Measurements from ENCODE around the gene ZBTB46.
A peak's percentile ranks its signal among the peaks of the same experiment; 100 is the strongest.
"Not testable (repeated sequence)": the region's sequence is repeated elsewhere in the genome, so short reads cannot be mapped to it uniquely, and the experiment has no call there.

ZBTB46 gene

DNA sequence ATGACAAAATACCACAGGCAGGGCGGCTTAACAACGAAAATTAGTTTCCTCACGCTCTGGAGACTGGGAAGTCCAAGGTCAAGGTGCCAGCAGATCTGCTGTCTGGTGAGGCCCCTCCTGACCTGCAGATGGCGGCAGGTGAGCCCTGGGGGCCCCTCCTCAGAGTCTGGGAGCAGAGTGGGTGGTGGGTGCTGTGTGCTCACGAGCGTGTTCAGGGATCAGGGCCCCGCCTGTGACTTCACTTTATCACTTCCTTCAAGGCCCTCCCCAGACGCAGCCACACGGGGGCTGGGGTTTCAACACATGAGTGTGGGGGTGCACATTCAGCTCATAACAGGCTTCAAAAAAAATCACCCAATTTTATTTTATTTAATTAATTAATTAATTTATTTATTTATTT is 52.2 kb downstream of the ZBTB46 start:
- Histone ChIP-seq H3K4me1 (ENCODE audit: control insufficient read depth in 5 of 5, insufficient read depth in 5 of 5, low read length in 5 of 5) (peaks cover 1 to 16% (median 13%) of the 10 kb centered on the region in 5 donors), H3K9ac (ENCODE audit: low read length in 5 of 5) (no peak overlapping the region), H3K27me3 (ENCODE audit: control insufficient read depth in 5 of 5, insufficient read depth in 4 of 5, low read length in 5 of 5) (no peaks in the 10 kb centered on the region), H3K36me3 (ENCODE audit: control insufficient read depth in 5 of 5, insufficient read depth in 5 of 5, low read length in 5 of 5) (peaks cover 0 to 13% (median 3%) of the 10 kb centered on the region in 5 donors), H3K9me3 (ENCODE audit: control insufficient read depth in 5 of 5, low read length in 5 of 5) (no peaks in the 10 kb centered on the region), H3K27ac (ENCODE audit: low read depth, low read length) (no peak overlapping the region), H3K4me3 (ENCODE audit: low read depth in 1 of 5, low read length in 5 of 5) (no peak overlapping the region)

DNA sequence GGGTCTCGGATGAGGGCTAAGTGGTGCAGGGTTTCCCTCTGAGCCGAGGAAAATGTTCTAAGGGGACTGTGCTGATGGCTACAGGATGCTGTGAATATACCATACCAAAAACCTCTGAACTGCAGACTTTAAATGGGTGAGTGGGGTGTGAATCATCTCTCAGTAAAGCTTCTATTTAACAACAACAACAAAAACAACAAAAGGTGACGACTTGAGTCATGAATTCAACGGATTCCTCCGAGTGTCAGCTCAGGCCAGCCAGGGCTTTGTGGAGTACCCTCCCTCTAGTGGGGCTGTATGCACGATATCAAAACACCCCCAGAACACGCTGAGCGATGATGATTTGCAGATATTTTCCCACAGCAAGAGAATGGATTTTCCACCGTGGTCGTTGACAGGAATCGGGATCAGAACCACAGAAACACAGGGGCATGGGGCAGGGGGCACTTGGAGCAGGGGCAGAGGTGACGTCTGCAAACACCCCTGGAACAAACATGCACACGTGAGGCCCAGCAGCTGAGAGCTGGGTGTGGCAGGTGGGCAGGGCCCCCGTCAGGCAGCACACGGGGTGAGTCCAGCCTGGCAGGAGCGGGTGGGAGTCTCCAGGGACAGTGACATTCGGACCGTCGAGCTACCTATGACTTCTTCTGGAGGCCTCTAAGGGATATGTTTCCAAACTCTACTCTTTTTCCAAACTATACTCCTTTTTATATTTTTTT is 52.9 kb downstream of the ZBTB46 start:
- no peak overlapping the region for H3K4me3 ChIP-seq (ENCODE audit: low read depth in 1 of 5, low read length in 5 of 5)
- no peaks in the 10 kb centered on the region for H3K9me3 ChIP-seq (ENCODE audit: control insufficient read depth in 5 of 5, low read length in 5 of 5)
- no peak overlapping the region for H3K9ac ChIP-seq (ENCODE audit: low read length in 5 of 5)
- peaks cover 0 to 3% (median 0%) of the 10 kb centered on the region in 5 donors for H3K27me3 ChIP-seq (ENCODE audit: control insufficient read depth in 5 of 5, insufficient read depth in 4 of 5, low read length in 5 of 5)
- peaks cover 0 to 21% (median 14%) of the 10 kb centered on the region in 5 donors for H3K4me1 ChIP-seq (ENCODE audit: control insufficient read depth in 5 of 5, insufficient read depth in 5 of 5, low read length in 5 of 5)
- peaks cover 0 to 8% (median 3%) of the 10 kb centered on the region in 5 donors for H3K36me3 ChIP-seq (ENCODE audit: control insufficient read depth in 5 of 5, insufficient read depth in 5 of 5, low read length in 5 of 5)
- H3K27ac ChIP-seq (ENCODE audit: low read depth, low read length): no peak overlapping the region

DNA sequence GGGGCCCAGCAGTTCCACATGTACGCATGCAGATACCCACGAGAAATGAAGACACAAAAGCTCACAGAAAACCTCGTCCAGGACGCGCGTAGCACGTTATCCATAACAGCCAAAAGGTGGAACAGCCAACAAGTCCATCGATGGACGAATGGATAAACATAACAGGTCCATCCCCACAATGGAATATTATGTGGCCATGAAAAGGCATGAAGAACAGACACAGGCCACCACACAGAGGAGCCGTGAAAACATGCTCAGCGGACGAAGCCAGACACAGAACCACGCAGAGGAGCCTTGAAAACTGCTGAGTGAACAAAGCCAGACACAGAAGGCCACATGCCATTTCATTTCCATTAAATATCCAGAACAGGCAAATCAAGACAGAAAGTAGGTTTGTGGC is 53.5 kb downstream of the ZBTB46 start:
- peaks cover 0 to 8% (median 3%) of the 10 kb centered on the region in 5 donors for H3K36me3 ChIP-seq (ENCODE audit: control insufficient read depth in 5 of 5, insufficient read depth in 5 of 5, low read length in 5 of 5)
- H3K27ac ChIP-seq (ENCODE audit: low read depth, low read length): no peak overlapping the region
- H3K4me3 ChIP-seq (ENCODE audit: low read depth in 1 of 5, low read length in 5 of 5): no peak overlapping the region
- H3K27me3 ChIP-seq (ENCODE audit: control insufficient read depth in 5 of 5, insufficient read depth in 4 of 5, low read length in 5 of 5): peaks cover 0 to 5% (median 0%) of the 10 kb centered on the region in 5 donors
- H3K9ac ChIP-seq (ENCODE audit: low read length in 5 of 5): no peak overlapping the region
- H3K4me1 ChIP-seq (ENCODE audit: control insufficient read depth in 5 of 5, insufficient read depth in 5 of 5, low read length in 5 of 5): peaks cover 2 to 27% (median 20%) of the 10 kb centered on the region in 5 donors
- H3K9me3 ChIP-seq (ENCODE audit: control insufficient read depth in 5 of 5, low read length in 5 of 5): no peaks in the 10 kb centered on the region

DNA sequence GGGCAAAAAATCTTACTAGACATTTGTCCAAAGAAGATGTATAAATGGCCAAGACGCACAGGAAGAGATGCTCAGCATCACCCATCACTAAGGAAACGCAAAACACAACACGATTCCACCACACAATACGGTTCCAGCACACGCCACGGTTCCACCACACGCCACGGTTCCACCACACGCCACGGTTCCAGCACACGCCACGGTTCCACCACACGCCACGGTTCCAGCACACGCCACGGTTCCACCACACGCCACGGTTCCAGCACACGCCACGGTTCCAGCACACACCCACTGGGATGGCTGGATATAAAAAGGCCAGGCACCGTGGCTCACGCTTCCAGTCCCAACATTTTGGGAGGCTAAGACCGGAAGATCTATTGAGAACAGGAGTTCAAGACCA is 54.2 kb downstream of the ZBTB46 start:
- H3K27ac ChIP-seq (ENCODE audit: low read depth, low read length); H3K9me3 ChIP-seq (ENCODE audit: control insufficient read depth in 5 of 5, low read length in 5 of 5); H3K4me3 ChIP-seq (ENCODE audit: low read depth in 1 of 5, low read length in 5 of 5); H3K9ac ChIP-seq (ENCODE audit: low read length in 5 of 5); H3K36me3 ChIP-seq (ENCODE audit: control insufficient read depth in 5 of 5, insufficient read depth in 5 of 5, low read length in 5 of 5); H3K27me3 ChIP-seq (ENCODE audit: control insufficient read depth in 5 of 5, insufficient read depth in 4 of 5, low read length in 5 of 5): not testable (repeated sequence)
- peaks cover 2 to 26% (median 23%) of the 10 kb centered on the region in 5 donors for H3K4me1 ChIP-seq (ENCODE audit: control insufficient read depth in 5 of 5, insufficient read depth in 5 of 5, low read length in 5 of 5)

DNA sequence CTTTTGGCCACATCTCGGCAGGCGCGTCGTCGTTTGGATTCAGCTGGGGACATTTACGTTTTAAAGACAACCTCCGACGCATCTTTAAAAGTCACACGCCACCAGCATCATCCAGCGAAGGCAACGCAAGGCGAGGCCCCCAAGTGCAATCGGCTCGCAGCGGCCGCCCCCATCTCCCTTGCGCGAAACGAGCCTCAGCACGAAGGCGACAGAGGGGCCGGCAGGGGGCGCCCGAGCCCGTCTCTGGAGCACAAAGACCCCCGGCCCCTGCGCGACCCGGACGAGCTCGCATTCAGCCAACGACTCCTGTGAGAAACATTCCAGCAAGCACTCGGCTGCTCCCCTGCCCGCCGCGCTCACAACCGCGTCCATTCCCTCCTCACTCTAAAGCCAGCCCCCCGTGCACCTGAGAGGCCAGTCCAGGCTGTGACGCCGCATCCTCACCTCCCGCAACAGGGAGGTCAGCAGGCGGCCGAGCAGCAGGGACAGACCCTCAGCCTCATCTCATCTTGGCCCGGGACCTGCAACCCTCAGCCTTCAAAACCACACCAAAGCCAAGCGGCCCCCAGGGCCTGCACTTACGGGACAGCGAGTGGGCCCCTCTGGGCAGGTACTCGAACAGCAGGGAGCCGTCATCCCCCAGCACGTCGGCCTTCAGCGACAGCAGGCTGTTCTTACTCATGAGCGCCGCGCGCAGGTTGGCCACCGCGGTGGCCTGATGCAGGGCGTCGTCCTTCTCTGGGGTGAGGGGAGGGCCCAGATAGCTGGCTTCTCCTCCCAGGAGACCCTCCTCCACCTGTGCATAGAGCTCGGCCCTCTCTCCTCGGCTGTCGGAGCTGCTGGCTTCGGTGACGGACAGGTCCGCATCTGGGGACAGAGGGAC is 55.7 kb downstream of the ZBTB46 start:
- Histone ChIP-seq H3K4me3 (ENCODE audit: low read depth in 1 of 5, low read length in 5 of 5) (peak overlapping the region in 4 of 5 donors; percentile 22 to 53 (median 40)), H3K27me3 (ENCODE audit: control insufficient read depth in 5 of 5, insufficient read depth in 4 of 5, low read length in 5 of 5) (peaks cover 0 to 5% (median 0%) of the 10 kb centered on the region in 5 donors)

DNA sequence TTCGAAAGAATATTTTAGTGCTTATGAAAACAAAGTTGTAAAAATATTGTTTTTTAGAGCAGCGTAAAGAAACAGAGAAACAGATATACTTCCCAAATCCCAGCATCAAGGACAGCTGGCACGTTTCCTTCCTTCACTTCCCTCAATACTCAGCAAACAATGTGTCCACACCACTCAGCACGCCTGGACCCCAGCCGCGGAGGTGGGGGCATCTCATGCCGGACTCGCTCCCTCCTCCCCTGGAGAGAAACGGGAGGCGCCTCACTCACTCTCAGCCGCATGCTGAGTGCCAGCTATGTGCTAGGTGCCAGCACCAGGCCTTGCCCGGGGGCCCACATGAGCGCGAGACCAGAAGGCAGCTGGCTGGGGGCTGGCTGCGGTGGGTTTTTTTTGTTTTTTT is 56.8 kb downstream of the ZBTB46 start:
- Histone ChIP-seq H3K27me3 (ENCODE audit: control insufficient read depth in 5 of 5, insufficient read depth in 4 of 5, low read length in 5 of 5) (peaks cover 0 to 5% (median 0%) of the 10 kb centered on the region in 5 donors), H3K36me3 (ENCODE audit: control insufficient read depth in 5 of 5, insufficient read depth in 5 of 5, low read length in 5 of 5) (peaks cover 0 to 22% (median 11%) of the 10 kb centered on the region in 5 donors), H3K9ac (ENCODE audit: low read length in 5 of 5) (no peak overlapping the region), H3K27ac (ENCODE audit: low read depth, low read length) (no peak overlapping the region), H3K4me3 (ENCODE audit: low read depth in 1 of 5, low read length in 5 of 5) (no peak overlapping the region), H3K9me3 (ENCODE audit: control insufficient read depth in 5 of 5, low read length in 5 of 5) (no peaks in the 10 kb centered on the region), H3K4me1 (ENCODE audit: control insufficient read depth in 5 of 5, insufficient read depth in 5 of 5, low read length in 5 of 5) (peaks cover 2 to 26% (median 23%) of the 10 kb centered on the region in 5 donors)

More for the DNA sequence above, 55.7 kb downstream of the ZBTB46 start:
- Histone ChIP-seq H3K9ac (ENCODE audit: low read length in 5 of 5) (no peak overlapping the region), H3K27ac (ENCODE audit: low read depth, low read length) (no peak overlapping the region), H3K4me1 (ENCODE audit: control insufficient read depth in 5 of 5, insufficient read depth in 5 of 5, low read length in 5 of 5) (peaks cover 2 to 26% (median 23%) of the 10 kb centered on the region in 5 donors), H3K9me3 (ENCODE audit: control insufficient read depth in 5 of 5, low read length in 5 of 5) (no peaks in the 10 kb centered on the region), H3K36me3 (ENCODE audit: control insufficient read depth in 5 of 5, insufficient read depth in 5 of 5, low read length in 5 of 5) (peaks cover 0 to 16% (median 7%) of the 10 kb centered on the region in 5 donors)

DNA sequence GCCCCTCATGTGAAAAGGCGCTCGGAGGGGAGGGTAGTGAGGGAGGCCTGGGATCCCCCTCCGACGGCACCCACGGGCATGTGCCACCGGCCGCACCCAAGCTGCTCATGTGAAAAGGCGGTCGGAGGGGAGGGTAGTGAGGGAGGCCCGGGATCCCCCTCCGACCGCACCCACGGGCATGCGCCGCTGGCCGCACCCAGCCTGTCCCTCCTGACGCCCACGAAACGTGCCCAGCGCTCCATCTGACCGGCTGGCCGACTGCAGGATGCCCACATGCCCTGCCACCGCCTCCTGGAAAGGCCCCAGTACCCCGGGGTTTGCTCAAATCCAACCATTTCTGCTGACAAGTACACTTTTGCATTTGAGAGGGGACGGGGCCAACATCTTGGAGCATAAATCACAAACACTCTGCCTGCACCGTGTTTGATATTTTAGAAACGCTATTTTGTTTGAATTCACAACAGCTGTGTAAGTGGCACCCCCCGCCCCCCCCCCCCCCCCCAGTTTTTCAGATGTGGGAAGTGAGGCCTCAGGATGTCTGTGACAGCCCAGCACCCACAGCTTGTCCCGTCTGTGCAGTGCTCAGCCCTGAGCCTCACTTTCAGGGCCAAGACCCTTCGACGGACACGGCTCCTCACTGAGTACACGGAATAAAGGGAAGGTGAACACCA is 57.4 kb downstream of the ZBTB46 start:
- Histone ChIP-seq H3K27me3 (ENCODE audit: control insufficient read depth in 5 of 5, insufficient read depth in 4 of 5, low read length in 5 of 5) (peaks cover 0 to 5% (median 0%) of the 10 kb centered on the region in 5 donors), H3K36me3 (ENCODE audit: control insufficient read depth in 5 of 5, insufficient read depth in 5 of 5, low read length in 5 of 5) (peaks cover 0 to 28% (median 11%) of the 10 kb centered on the region in 5 donors), H3K27ac (ENCODE audit: low read depth, low read length) (no peak overlapping the region), H3K4me3 (ENCODE audit: low read depth in 1 of 5, low read length in 5 of 5) (no peak overlapping the region), H3K4me1 (ENCODE audit: control insufficient read depth in 5 of 5, insufficient read depth in 5 of 5, low read length in 5 of 5) (peaks cover 2 to 26% (median 23%) of the 10 kb centered on the region in 5 donors), H3K9ac (ENCODE audit: low read length in 5 of 5) (no peak overlapping the region), H3K9me3 (ENCODE audit: control insufficient read depth in 5 of 5, low read length in 5 of 5) (no peaks in the 10 kb centered on the region)

DNA sequence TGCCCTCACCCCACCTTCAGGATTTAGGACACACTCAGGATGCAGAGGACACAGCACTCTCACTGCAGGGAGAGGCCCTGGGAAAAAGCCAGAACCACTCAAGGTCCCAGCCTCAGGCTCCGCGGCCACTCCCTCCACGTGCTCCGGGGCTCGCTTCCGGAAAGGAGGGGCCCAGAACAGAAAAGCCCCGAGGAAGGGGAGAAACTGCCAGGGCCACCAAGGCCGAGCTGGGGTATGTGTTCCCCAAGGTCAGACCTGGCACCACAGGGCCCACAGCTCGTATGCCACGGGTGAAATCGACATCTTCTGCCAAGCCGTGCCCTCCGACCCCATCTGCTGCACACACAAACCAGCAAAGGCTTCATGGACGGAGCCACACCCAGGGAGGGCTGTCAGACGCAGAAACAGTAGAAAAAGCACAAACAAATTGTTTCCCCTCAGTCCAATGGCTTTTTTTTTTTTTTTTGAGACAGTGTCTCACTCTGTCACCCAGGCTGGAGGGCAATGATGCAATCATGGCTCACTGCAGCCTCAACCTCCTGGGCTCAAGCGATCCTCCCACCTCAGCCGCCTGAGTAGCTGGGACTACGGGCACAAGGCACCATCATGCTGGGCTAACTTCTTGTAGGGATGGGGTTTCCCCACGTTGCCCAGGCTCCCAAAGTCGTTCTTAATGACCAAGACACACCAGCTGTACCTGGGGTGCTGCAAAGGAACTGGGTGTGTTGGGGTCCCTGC is 58.1 kb downstream of the ZBTB46 start:
- H3K9ac ChIP-seq (ENCODE audit: low read length in 5 of 5): no peak overlapping the region
- peaks cover 2 to 26% (median 23%) of the 10 kb centered on the region in 5 donors for H3K4me1 ChIP-seq (ENCODE audit: control insufficient read depth in 5 of 5, insufficient read depth in 5 of 5, low read length in 5 of 5)
- no peak overlapping the region for H3K27ac ChIP-seq (ENCODE audit: low read depth, low read length)
- H3K27me3 ChIP-seq (ENCODE audit: control insufficient read depth in 5 of 5, insufficient read depth in 4 of 5, low read length in 5 of 5): peaks cover 0 to 5% (median 0%) of the 10 kb centered on the region in 5 donors
- no peak overlapping the region for H3K4me3 ChIP-seq (ENCODE audit: low read depth in 1 of 5, low read length in 5 of 5)
- H3K9me3 ChIP-seq (ENCODE audit: control insufficient read depth in 5 of 5, low read length in 5 of 5): no peaks in the 10 kb centered on the region
- H3K36me3 ChIP-seq (ENCODE audit: control insufficient read depth in 5 of 5, insufficient read depth in 5 of 5, low read length in 5 of 5): peaks cover 0 to 33% (median 13%) of the 10 kb centered on the region in 5 donors

DNA sequence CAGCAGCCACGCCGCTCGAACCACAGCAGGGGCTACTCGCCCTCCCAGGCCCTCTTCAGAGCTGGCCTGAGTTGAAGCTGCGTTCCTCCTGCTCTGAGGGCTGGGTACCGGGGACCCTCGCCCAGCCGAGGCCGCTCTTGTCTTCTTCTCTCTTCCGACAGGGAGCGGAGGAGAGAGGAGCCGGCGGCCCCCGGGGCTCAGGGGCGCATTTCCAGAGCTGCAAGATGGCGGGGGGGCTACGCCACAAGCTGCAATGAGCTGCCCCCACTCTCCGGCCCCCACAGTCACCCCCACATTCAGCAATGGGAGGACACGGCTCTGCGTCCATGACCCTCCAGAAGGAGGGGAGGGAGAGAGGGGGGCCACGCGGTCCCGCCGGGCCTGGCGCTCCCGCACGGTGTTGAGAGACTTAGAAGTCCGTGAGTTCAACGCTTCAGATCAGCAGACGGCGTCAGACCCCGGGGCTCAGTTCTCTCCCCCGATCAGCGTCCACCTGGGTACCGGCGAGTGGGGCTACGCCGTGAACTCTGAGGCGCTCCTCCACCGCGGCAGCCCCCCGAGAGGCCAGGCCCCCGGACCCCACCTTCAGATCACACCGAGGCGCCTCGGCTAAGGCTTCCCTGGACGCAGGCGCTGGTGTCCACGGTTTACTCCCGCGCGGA is 59.9 kb downstream of the ZBTB46 start:
- Histone ChIP-seq H3K9me3 (ENCODE audit: control insufficient read depth in 5 of 5, low read length in 5 of 5) (no peaks in the 10 kb centered on the region), H3K36me3 (ENCODE audit: control insufficient read depth in 5 of 5, insufficient read depth in 5 of 5, low read length in 5 of 5) (peaks cover 0 to 46% (median 27%) of the 10 kb centered on the region in 5 donors), H3K9ac (ENCODE audit: low read length in 5 of 5) (no peak overlapping the region), H3K4me1 (ENCODE audit: control insufficient read depth in 5 of 5, insufficient read depth in 5 of 5, low read length in 5 of 5) (peaks cover 2 to 26% (median 23%) of the 10 kb centered on the region in 5 donors), H3K27ac (ENCODE audit: low read depth, low read length) (no peak overlapping the region), H3K27me3 (ENCODE audit: control insufficient read depth in 5 of 5, insufficient read depth in 4 of 5, low read length in 5 of 5) (peaks cover 0 to 5% (median 0%) of the 10 kb centered on the region in 5 donors), H3K4me3 (ENCODE audit: low read depth in 1 of 5, low read length in 5 of 5) (no peak overlapping the region)

Measured in subcutaneous abdominal adipose tissue (tissue), 5 donors.